ENCODE measurements around the gene TXK. TPM values are rescaled to one million over a fixed set of nuclear protein-coding genes. Genes with fewer than 3 reads are reported as not detected.

The TXK gene
- total RNA-seq, 1 experiment from 2014 or later: 0.39 TPM

DNA sequence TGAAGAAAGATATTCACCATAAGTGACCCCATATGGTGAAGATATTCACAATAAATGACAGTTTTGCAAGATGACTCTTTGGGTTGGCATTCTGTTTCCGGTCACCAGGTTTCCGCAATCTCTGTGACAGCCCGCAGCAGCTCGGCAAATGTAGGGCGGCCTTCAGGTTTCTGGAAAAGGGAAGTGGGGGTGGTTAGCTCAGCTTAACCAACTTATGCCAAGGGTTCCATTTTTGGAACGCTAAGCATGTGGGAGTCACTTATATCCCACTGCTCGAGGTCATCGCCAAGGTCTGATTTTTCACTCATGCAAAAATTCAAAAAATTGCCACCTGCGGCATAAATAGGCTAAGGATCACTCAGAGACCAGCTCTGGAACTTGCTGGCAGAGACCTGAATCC, 66.5 kb downstream of the TXK start:
- H3K4me1 Mint-ChIP-seq: no peaks in the 10 kb centered on the region
- no CpG with 5 or more reads among the region's 9 CpGs for WGBS (ENCODE audit: extremely low coverage, insufficient read length, low lambda C conversion rate)

More for the DNA sequence above, 66.5 kb downstream of the TXK start:
- H3K56ac ChIP-seq (ENCODE audit: insufficient read length, low read depth, low read length): no peak overlapping the region
- no peak overlapping the region for H2BK20ac ChIP-seq (ENCODE audit: low read depth, low read length, poor library complexity, severe bottlenecking)
- Mint-ChIP-seq H3K36me3 (ENCODE audit: insufficient read depth in 1 of 3, low read depth in 3 of 3) (no peaks in the 10 kb centered on the region), H3K27ac (no peak overlapping the region), H3K9me3 (no peaks in the 10 kb centered on the region; a peak in 1 of 5 replicates), H3K27me3 (ENCODE audit: low read depth) (no peaks in the 10 kb centered on the region), H3K4me3 (no peak overlapping the region)
- H4K20me1 ChIP-seq (ENCODE audit: control insufficient read depth, insufficient read depth, insufficient read length): no peaks in the 10 kb centered on the region
- DNase-seq: no peak
- no peak overlapping the region for H4K91ac ChIP-seq (ENCODE audit: insufficient read length, low read depth, low read length)
- no peak overlapping the region for H4K5ac ChIP-seq (ENCODE audit: insufficient read length, low read depth, low read length)
- H2BK120ac ChIP-seq (ENCODE audit: low read depth, low read length, poor library complexity, severe bottlenecking): no peak overlapping the region
- no peak overlapping the region for H2BK5ac ChIP-seq (ENCODE audit: insufficient read length, low read length)
- no peak overlapping the region for H2AFZ ChIP-seq (ENCODE audit: low read length)
- no peak overlapping the region for H3K27ac ChIP-seq (ENCODE audit: insufficient read length, low read depth, low read length)
- H3T11ph ChIP-seq (ENCODE audit: low read length): no peak overlapping the region
- H3K79me1 ChIP-seq (ENCODE audit: insufficient read depth, low read depth, low read length, poor library complexity, severe bottlenecking): no peaks in the 10 kb centered on the region
- no peak overlapping the region for H3K23ac ChIP-seq (ENCODE audit: insufficient read length, low read depth, low read length)
- no peak overlapping the region for H2AK5ac ChIP-seq (ENCODE audit: insufficient read length, low read length)
- no peak overlapping the region for H2BK12ac ChIP-seq (ENCODE audit: insufficient read length, low read depth, low read length)
- no peak overlapping the region for H2BK15ac ChIP-seq (ENCODE audit: low read depth, low read length)
- H3K4ac ChIP-seq (ENCODE audit: low read depth, low read length): no peak overlapping the region
- H3K23me2 ChIP-seq (ENCODE audit: insufficient read length, low read depth, low read length, poor library complexity, severe bottlenecking): no peaks in the 10 kb centered on the region
- no peak overlapping the region for H3K18ac ChIP-seq (ENCODE audit: insufficient read length, low read depth, low read length)
- no peak for TF ChIP-seq CTCF (conservative IDR thresholded peaks at IDR 0.05)
- no peak overlapping the region for H4K8ac ChIP-seq (replicated peaks; ENCODE audit: insufficient read length, low read depth, low read length)
- no peaks in the 10 kb centered on the region for H3K79me2 ChIP-seq (ENCODE audit: insufficient read depth, low read length)
- H3K9ac ChIP-seq (ENCODE audit: extremely low read depth, insufficient read length, low read length): no peak overlapping the region
- no peaks in the 10 kb centered on the region for H3K27me3 ChIP-seq (ENCODE audit: insufficient read depth, low read length)
- no peak overlapping the region for H3K14ac ChIP-seq (ENCODE audit: insufficient read depth, low read length)
- H3K4me2 ChIP-seq (ENCODE audit: insufficient read depth, insufficient read length, low read length): no peak overlapping the region
- H3K4me1 ChIP-seq (ENCODE audit: insufficient read depth, low read length): no peaks in the 10 kb centered on the region
- no peaks in the 10 kb centered on the region for H3K9me3 ChIP-seq (ENCODE audit: control insufficient read depth, low read depth, low read length)

All from H9 (cell line).